ENCODE measurements around the gene FZR1. TPM values are rescaled to one million over a fixed set of nuclear protein-coding genes. Genes with fewer than 3 reads are reported as not detected.
A peak's percentile ranks its signal among the peaks of the same experiment; 100 is the strongest.
"Not testable (repeated sequence)": the region's sequence is repeated elsewhere in the genome, so short reads cannot be mapped to it uniquely, and the experiment has no call there.

Gene FZR1
- polyA plus RNA-seq, 1 donor: 38.9 TPM

DNA sequence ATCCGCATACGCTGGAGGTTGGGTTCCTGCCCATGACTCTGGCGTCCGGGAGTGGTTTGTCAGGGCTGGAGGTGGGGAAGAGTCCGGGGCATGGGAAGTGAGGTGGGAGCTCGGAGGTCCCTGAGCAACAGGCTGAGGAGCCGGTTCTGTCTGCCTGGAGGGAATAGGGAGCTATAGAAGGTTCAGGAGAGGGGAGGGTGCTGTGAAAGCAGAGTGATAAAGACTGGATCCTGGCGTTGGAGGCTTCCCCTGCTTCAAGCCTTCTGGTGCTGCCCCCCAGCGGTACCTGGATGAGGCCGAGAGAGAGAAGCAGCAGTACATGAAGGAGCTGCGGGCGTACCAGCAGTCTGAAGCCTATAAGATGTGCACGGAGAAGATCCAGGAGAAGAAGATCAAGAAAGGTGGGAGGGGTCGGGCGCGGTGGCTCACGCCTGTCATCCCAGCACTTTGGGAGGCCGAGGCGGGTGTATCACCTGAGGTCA, 69.2 kb downstream of the FZR1 start:
- no peak for DNase-seq

DNA sequence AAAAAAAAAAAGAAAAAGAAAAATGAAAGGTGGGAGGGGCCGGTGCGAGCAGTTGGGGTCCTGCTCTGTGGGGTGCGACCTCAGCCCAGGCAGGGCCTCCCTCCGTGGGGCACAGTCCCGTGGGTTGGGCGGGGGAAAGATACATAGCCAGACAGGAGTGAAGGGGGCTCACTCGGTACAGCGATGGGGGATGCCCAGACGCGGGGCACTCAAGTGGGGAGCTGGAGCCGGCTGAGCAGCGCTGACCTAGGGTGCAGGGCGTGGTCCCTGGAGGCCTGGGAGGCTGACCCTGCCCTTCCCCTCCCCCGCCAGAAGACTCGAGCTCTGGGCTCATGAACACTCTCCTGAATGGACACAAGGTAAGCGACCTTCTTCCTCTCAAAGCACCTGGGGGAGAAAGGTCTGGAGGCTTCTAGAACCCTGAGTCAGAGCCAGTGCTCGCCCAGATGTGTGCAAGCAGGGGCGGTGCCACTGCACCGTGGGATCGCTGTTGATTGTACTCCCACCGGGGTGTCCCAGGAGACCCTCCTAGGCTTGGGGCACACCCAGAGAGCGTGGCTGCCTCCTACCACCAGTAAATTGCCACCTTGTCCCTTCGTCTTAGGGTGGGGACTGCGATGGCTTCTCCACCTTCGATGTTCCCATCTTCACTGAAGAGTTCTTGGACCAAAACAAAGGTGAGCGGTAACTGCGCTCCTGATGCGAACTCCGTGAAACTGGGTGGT, 70.0 kb downstream of the FZR1 start:
- no peak for DNase-seq

GRCh38 chr19:3576696-3577443, 70.8 kb downstream of the FZR1 start:
- DNase-seq: peak; percentile 79

DNA sequence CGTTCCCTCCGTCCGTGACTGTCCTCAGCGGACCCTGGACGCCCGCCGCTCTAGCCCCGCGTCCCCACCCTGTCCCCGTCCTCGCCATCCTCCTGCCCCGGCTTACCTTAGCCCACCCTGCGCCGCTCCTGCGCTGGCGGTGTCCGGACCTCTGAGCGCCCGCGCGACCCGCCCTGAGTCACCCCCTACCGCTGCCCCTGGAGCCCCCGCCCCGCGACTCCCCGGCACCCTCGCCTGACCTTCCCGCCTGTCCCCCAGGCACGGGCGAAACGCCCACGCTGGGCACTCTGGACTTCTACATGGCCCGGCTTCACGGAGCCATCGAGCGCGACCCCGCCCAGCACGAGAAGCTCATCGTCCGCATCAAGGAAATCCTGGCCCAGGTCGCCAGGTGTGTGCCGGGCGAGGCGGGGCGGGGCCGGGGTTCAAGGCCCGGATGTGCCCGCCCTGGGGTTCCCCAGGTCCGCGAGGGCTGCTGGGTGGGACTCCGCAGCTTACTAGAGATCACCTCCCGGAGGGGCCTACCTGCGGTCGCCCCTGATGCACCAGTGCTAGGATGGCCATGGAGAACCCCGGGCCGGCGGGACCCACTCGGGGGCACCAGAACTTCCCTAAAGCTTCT, 71.7 kb downstream of the FZR1 start:
- no peak for DNase-seq

GRCh38 chr19:3578390-3578789, 72.3 kb downstream of the FZR1 start:
- DNase-seq: no peak

DNA sequence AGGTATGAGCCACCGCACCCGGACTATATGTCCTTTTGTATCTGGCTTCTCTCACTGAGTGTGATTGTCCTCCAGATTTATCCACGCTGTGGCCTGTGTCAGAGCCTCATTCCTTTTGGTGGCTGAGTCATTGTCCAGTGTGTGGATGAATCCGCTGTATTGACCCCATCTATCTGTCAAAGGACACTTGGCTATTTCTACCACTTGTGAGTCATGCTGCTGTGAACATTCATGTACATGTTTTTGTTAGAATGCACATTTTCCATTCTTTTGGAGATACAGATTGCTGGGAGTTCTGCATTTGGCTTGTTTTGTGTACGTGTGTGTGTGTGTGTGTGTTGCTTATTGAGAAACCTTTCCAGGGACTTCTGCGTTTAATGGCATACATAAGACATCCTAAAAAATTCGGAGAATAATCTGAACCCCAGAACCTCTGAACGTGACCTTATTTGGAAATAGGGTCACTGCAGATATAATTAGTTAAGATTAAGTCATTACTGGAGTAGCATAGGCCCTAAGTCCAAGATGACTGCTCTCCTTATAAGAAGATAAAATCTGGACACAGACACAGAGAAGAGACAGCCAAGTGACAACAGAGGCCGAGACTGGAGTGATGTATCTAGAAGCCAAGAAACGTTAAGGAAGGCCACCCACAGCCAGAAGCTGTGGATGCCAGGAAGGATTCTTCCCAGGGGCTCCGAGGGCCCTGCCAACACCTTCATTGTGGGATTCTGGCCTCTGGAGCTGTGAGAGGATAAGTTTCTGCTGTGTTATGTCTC, 74.2 kb downstream of the FZR1 start:
- DNase-seq: no peak

DNA sequence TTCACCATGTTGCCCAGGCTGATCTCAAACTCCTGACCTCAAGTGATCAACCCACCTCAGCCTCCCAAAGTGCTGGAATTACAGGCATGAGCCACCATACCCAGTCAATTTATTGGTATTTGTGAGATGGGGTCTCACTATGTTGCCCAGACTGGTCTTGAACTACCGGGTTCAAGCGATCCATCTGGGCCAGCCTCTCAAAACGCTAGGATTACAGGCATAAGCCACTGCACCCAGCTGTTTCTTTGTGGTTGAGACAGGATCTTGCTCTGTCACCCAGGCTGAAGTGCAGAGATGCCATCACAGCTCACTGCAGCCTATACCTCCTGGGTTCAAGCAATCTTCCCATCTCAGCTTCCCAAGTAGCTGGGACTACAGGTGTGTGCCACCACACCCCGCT, 75.7 kb downstream of the FZR1 start:
- DNase-seq: not testable (repeated sequence)

GRCh38 chr19:3584036-3584802, 78.1 kb downstream of the FZR1 start:
- DNase-seq: not testable (repeated sequence)

- no peak for DNase-seq
These were observed 79.4 kb downstream of the FZR1 start, which contains the start of gene GIPC3 for GRCh38 chr19:3585301-3586126. Gene GIPC3 (plus strand): TSS chr19:3585478. CDS start chr19:3585598, 120 bp downstream.

DNA sequence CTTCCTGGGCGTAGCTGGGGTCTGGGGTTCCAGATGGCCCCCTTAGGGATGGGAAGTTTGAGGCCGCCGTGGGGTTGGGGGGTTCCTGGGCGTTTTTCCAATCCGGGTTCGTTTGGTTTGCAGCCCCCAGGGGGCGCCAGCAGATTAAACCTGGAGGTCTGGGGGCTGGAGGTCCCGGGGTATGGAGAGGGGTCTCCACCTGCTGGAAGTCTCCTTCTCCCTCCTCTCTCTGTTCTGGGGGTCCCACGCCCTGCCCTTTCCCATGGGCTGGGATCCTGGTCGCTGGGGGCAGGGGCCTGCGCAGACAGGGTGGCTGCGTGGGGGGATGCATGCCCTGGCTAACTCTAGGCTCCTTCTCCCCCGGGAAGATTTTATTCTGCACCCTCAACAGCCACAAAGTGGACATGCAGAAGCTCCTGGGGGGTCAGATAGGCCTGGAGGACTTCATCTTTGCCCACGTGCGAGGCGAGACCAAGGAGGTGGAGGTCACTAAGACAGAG, 80.1 kb downstream of the FZR1 start:
- DNase-seq: no peak

GRCh38 chr19:3586707-3587346, 80.7 kb downstream of the FZR1 start:
- no peak for DNase-seq

Other genes starting within 250 kb of the FZR1 start
- 51.4 TPM for gene NFIC, start 139.7 kb upstream of the FZR1 start, polyA plus RNA-seq (ENCODE audit: insufficient read length)
- not detected for gene SMIM24, start 25.8 kb upstream of the FZR1 start, polyA plus RNA-seq (ENCODE audit: insufficient read length)
- gene SMIM44, start 22.9 kb upstream of the FZR1 start, polyA plus RNA-seq (ENCODE audit: insufficient read length): not detected
- gene DOHH, start 5.6 kb upstream of the FZR1 start, polyA plus RNA-seq (ENCODE audit: insufficient read length): 10.3 TPM
- 3.5 TPM for gene TEKTIP1, start 32.9 kb downstream of the FZR1 start, polyA plus RNA-seq (ENCODE audit: insufficient read length)
- gene MFSD12, start 51.3 kb downstream of the FZR1 start, polyA plus RNA-seq (ENCODE audit: insufficient read length): 31.0 TPM
- gene HMG20B, start 66.6 kb downstream of the FZR1 start, polyA plus RNA-seq (ENCODE audit: insufficient read length): 36.5 TPM
- gene GIPC3, start 79.2 kb downstream of the FZR1 start, polyA plus RNA-seq (ENCODE audit: insufficient read length): 2.1 TPM
- 3.4 TPM for gene TBXA2R, start 100.6 kb downstream of the FZR1 start, polyA plus RNA-seq (ENCODE audit: insufficient read length)
- 25.3 TPM for gene CACTIN, start 120.5 kb downstream of the FZR1 start, polyA plus RNA-seq (ENCODE audit: insufficient read length)
- gene PIP5K1C, start 194.2 kb downstream of the FZR1 start, polyA plus RNA-seq (ENCODE audit: insufficient read length): 22.4 TPM
- gene TJP3, start 202.1 kb downstream of the FZR1 start, polyA plus RNA-seq (ENCODE audit: insufficient read length): not detected